Tibial nerve (tissue), 4 donors: ENCODE results near the gene F3. TPM values are rescaled to one million over a fixed set of nuclear protein-coding genes. Genes with fewer than 3 reads are reported as not detected.
A peak's percentile ranks its signal among the peaks of the same experiment; 100 is the strongest.

Experiments used
- DNase-seq, 2 donors: peaks; one replicate each; pipeline ENCODE4 v3.0.0-alpha.2; 2019; ENCODE audit warnings: low spot score in 2 of 2
- H3K27ac ChIP-seq, 4 donors: fragments of 200-600 bp; sonication (generic) in 3 of 4; one replicate each; pipeline ENCODE4 v1.5.1; 2017 to 2019; ENCODE audit warnings: mild to moderate bottlenecking in 1 of 4
- H3K27me3 ChIP-seq, 2 donors: fragments of 200-600 bp; sonication (generic) in 1 of 2; one replicate each; pipeline versions ENCODE4 v1.5.1 to v1.6.0; 2017 to 2019
- H3K36me3 ChIP-seq, 3 donors: fragments of 200-600 bp; sonication (generic); one replicate each; pipeline ENCODE4 v1.5.1; 2018 to 2019
- H3K4me1 ChIP-seq, 4 donors: fragments of 200-600 bp; sonication (generic) in 3 of 4; one replicate each; pipeline ENCODE4 v1.5.1; 2017 to 2019
- H3K4me3 ChIP-seq, 4 donors: fragments of 200-600 bp; sonication (generic) in 3 of 4; one replicate each; pipeline ENCODE4 v1.5.1; 2017 to 2019; ENCODE audit warnings: mild to moderate bottlenecking in 1 of 4, moderate library complexity in 1 of 4
- H3K9me3 ChIP-seq, 4 donors: fragments of 200-600 bp; sonication (generic) in 3 of 4; one replicate each; pipeline ENCODE4 v1.5.1; 2017 to 2019
- EP300 ChIP-seq, 2 donors: sonication (generic); formaldehyde crosslinking; IDR thresholded peaks; one replicate each; pipeline ENCODE4 v1.6.1; 2017; ENCODE audit warnings: antibody characterized with exemption in 2 of 2, mild to moderate bottlenecking in 1 of 2
- POLR2A ChIP-seq, 2 donors: fragments of 450-650 bp; IDR thresholded peaks; one replicate each; pipeline ENCODE4 v1.6.1; 2017; ENCODE audit warnings: antibody characterized with exemption in 2 of 2, mild to moderate bottlenecking in 2 of 2, moderate library complexity in 2 of 2
- WGBS, 2 donors: methylation state at CpG; one replicate each; pipeline ENCODE4 v1.1.5; 2018; 5-methylcytosine and 5-hydroxymethylcytosine counted together
- total RNA-seq, 4 donors: library from RNA; depleted of rRNA; stranded (reverse); fragments of >200 nt; gene quantifications; one replicate each; pipeline ENCODE4 v1.1.0, GENCODE V29; 2016
- TF ChIP-seq, protein P1 (sequence below), 5 experiments: fragments of 200-600 bp in 3 of 5; fragments of 450-650 bp in 2 of 5; sonication (generic) in 3 of 5; IDR thresholded peaks; one replicate each; pipeline ENCODE4 v1.5.1; 2016 to 2019; ENCODE audit warnings: antibody characterized with exemption in 5 of 5, mild to moderate bottlenecking in 3 of 5, moderate library complexity in 2 of 5

Gene F3
- total RNA-seq, 4 donors from 2014 or later, result 65.6 to 166 (median 139) TPM

DNA sequence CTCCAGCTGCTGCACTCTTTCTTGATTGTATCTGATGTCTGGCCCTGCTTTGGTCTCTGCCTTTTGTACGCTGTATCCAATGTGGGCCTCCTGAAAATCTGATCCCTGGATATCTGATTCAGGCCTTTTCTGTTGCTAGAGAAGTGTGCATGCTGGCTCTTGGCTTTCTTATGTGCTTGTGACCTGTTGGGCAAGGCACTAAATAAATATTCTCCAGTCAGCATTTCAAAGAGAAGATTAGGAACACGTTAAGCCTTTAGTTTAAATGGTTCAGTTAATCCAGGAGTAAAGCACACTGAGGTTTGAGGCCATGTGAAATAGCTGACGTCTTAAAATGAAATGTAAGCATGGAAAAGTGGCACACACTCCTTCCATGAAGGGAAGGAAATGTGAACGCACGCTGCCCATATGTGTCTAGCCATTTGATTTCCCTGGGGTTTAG, 9.3 kb upstream of the F3 start:
- TF ChIP-seq EP300 (IDR thresholded peaks at IDR 0.05), result no peak
- TF ChIP-seq POLR2A (IDR thresholded peaks at IDR 0.05), result no peak
- TF ChIP-seq, protein P1, sequence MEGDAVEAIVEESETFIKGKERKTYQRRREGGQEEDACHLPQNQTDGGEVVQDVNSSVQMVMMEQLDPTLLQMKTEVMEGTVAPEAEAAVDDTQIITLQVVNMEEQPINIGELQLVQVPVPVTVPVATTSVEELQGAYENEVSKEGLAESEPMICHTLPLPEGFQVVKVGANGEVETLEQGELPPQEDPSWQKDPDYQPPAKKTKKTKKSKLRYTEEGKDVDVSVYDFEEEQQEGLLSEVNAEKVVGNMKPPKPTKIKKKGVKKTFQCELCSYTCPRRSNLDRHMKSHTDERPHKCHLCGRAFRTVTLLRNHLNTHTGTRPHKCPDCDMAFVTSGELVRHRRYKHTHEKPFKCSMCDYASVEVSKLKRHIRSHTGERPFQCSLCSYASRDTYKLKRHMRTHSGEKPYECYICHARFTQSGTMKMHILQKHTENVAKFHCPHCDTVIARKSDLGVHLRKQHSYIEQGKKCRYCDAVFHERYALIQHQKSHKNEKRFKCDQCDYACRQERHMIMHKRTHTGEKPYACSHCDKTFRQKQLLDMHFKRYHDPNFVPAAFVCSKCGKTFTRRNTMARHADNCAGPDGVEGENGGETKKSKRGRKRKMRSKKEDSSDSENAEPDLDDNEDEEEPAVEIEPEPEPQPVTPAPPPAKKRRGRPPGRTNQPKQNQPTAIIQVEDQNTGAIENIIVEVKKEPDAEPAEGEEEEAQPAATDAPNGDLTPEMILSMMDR (IDR thresholded peaks at IDR 0.05), result no peak
- 78% methylated on average over 5 of the region's 5 CpGs for WGBS, 2 donors
- Histone ChIP-seq H3K4me1 (peaks cover 0 to 11% (median 0%) of the 10 kb centered on the region in 4 donors), H3K9me3 (no peaks in the 10 kb centered on the region), H3K4me3 (no peak overlapping the region), H3K27ac (no peak overlapping the region), H3K27me3 (no peaks in the 10 kb centered on the region), H3K36me3 (no peaks in the 10 kb centered on the region)
- DNase-seq, result no peak

DNA sequence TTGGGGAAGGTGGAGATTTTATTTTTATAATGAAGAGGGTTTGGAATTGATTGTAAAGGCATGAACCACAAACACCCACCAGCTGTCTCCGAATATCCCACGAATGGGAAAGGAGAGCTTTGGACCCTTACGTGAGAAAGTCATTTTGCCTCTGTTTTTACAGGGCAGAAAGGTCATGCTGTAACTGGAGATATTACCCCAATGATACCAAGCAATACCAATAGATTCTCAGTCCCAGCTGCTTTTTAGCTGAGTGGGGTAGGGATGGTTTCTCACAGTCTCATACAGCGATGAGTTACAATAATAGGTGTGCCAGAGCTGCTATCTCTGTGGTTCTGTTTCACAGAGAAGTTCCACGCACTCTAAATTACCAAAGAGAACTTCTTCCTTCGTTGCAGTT, 8.8 kb upstream of the F3 start:
- DNase-seq, result no peak
- H3K4me1 ChIP-seq, result peaks cover 0 to 11% (median 0%) of the 10 kb centered on the region in 4 donors
- H3K27me3 ChIP-seq, result no peaks in the 10 kb centered on the region
- no peak for TF ChIP-seq EP300 (IDR thresholded peaks at IDR 0.05)
- TF ChIP-seq, protein P1 (IDR thresholded peaks at IDR 0.05), result no peak
- no peak for TF ChIP-seq POLR2A (IDR thresholded peaks at IDR 0.05)
- WGBS, 2 donors, result 72 to 77% methylated on average over 6 of the region's 6 CpGs
- H3K27ac ChIP-seq, result no peak overlapping the region
- H3K9me3 ChIP-seq, result no peaks in the 10 kb centered on the region
- H3K36me3 ChIP-seq, result no peaks in the 10 kb centered on the region
- H3K4me3 ChIP-seq, result no peak overlapping the region

DNA sequence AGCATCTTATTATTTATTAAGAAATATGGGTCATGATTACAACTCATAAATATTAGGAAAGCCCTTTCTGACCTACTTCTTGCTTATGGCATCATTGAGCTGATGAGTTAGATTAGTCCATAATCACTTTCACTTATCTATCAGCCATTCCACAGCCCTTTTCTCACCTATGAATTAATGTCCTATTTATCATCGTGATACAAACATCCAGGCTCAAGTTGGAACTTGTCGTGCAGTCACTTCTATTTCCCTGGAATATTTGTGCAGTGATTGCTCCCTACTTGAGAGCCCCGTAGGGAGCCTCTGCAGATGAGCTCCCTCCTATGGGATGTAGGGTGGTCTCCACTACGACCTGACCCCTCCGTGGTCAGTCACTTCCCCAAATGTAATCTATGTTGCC, 8.1 kb upstream of the F3 start:
- 80 to 84% methylated on average over 5 of the region's 5 CpGs for WGBS, 2 donors
- H3K27ac ChIP-seq, result no peak overlapping the region

DNA sequence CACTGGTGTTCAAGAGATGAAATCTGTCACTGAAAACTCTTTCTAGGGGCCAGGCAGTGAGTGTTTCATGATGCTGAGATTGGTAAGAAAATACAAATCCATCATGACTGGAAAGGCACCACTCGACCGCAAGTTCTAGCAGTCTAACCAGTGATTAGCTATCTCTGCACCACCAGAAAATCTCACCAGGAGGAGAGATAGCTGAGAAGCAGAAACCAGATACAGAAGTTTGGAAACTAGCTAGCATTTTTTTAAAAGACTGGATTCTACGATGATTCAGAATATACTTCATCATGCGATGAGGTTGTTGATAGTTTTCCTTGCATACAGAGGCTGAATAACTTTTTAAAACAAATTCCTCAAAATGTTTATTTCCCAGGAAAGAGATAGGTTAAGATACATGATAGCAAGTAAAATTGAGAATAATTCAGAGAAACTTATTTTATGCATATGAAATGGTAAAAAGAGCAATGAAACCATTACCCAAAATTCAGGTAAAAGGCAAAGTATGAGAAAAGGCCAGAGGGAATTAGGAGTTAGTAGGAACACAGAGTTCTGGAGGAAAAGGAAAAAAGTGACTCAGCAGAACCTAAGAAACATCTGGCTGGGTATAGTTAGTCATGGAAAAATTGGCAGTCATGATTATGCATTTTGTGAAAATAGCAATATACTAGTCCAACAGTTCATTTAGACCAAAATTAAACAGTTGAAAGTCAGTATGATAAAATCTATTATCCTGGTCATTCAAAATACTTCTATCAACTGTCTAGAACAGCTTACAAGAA, 3.3 kb upstream of the F3 start:
- Histone ChIP-seq H3K4me1 (peaks cover 0 to 34% (median 17%) of the 10 kb centered on the region in 4 donors), H3K27ac (peak overlapping the region; percentile 3 to 74 (median 40)), H3K9me3 (no peaks in the 10 kb centered on the region), H3K4me3 (no peak overlapping the region), H3K36me3 (no peaks in the 10 kb centered on the region), H3K27me3 (no peaks in the 10 kb centered on the region)
- WGBS, 2 donors, result 77 to 84% methylated on average over 4 of the region's 4 CpGs
- no peak for DNase-seq
- TF ChIP-seq, protein P1 (IDR thresholded peaks at IDR 0.05), result peak in 1 of 5 experiments; percentile 15
- peak; percentile 77 to 84 for TF ChIP-seq EP300 (IDR thresholded peaks at IDR 0.05)
- no peak for TF ChIP-seq POLR2A (IDR thresholded peaks at IDR 0.05)

More for the DNA sequence above, 8.1 kb upstream of the F3 start:
- Histone ChIP-seq H3K9me3 (no peaks in the 10 kb centered on the region), H3K36me3 (no peaks in the 10 kb centered on the region), H3K4me1 (peaks cover 0 to 18% (median under 1%) of the 10 kb centered on the region in 4 donors), H3K4me3 (no peak overlapping the region), H3K27me3 (no peaks in the 10 kb centered on the region)
- TF ChIP-seq, protein P1 (IDR thresholded peaks at IDR 0.05), result no peak
- TF ChIP-seq EP300 (IDR thresholded peaks at IDR 0.05) (no peak), POLR2A (IDR thresholded peaks at IDR 0.05) (no peak)
- DNase-seq, result no peak

DNA sequence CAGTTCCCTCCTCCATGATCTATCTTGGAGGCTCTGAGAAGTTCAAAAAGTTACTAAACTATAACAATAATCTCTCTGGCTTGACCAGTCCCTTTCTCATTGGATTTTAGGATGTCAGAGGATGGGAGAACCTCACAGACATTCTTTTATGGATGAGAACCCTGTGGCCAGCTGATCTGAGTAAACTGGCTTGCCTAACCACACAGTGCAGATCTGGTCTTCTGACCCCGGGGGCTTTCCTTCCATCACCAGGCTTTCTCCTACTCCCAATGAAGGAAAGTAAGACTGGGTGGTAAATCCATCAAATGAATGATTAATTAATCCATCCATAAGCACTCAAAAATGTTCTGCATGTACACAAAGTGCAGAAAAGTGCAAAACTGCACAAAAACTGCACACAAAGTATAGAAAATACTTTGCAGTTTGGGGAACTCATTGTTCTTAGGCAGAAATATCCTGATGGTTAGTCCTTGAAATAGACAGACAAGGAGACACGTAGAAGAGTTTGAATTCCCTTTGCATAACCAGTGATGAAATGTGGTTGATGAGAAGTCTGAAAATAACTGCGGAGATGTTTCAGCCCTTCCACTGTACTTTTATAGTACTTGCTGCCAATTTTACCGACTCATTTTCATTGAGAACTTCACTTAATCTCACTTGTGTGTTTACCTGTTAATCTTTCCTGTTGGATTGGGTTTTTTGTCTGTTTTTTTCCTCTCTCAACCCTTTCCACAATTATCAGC, 2.5 kb upstream of the F3 start:
- TF ChIP-seq, protein P1 (IDR thresholded peaks at IDR 0.05), result no peak
- TF ChIP-seq POLR2A (IDR thresholded peaks at IDR 0.05) (no peak), EP300 (IDR thresholded peaks at IDR 0.05) (no peak)
- DNase-seq, result no peak
- Histone ChIP-seq H3K36me3 (no peaks in the 10 kb centered on the region), H3K9me3 (no peaks in the 10 kb centered on the region), H3K4me1 (peaks cover 0 to 40% (median 17%) of the 10 kb centered on the region in 4 donors), H3K4me3 (no peak overlapping the region), H3K27ac (peak overlapping the region; percentile 3 to 74 (median 40)), H3K27me3 (no peaks in the 10 kb centered on the region)
- 66 to 79% methylated on average over 4 of the region's 4 CpGs for WGBS, 2 donors
